ENCODE measurements around the gene LSM5.

GRCh38 chr7:32519763-32520162 lies 29.6 kb upstream of the LSM5 start:
- TF ChIP-seq CBFB (CRISPR knock-in tag; IDR thresholded peaks at IDR 0.05) (no peak), CTCF (IDR thresholded peaks at IDR 0.05 in 2 of 3, conservative IDR thresholded peaks at IDR 0.05 in 1 of 3; ENCODE audit: insufficient read depth in 2 of 3, low read depth in 1 of 3, low read length in 3 of 3) (no peak), ZNF699 (CRISPR knock-in tag; IDR thresholded peaks at IDR 0.05; ENCODE audit: insufficient replicate concordance) (no peak), GATAD2A (IDR thresholded peaks at IDR 0.05) (no peak)

Measured in K562 (cell line).